ENCODE data around the gene ZNF846.
"Not testable (repeated sequence)": the region's sequence is repeated elsewhere in the genome, so short reads cannot be mapped to it uniquely, and the experiment has no call there.

The ZNF846 gene

DNA sequence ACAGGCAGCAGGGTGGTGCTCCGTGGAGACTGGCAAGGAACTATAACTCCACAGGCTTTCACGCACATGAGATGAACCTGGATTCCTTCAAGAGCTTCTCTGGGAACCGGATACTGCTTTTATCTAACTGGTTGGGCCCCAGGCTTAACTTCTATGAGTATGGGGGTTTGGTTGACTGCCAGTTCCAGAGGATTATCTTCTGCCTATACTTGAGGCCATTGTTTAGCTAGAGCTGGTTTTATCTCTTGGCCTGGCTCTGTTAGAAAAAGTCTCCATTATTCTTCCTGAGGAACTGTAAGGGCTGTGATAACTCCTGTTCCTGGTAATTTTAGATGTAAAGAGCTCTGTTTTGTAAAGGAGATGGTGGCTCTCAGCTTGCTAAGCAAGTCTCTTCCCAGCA lies 40.9 kb downstream of the ZNF846 start:
- intact Hi-C loops (cut with DNase I; ENCODE audit: low total_unique reads): no loop called here
- no peak for DNase-seq

GRCh38 chr19:9725508-9726201 lies 42.9 kb downstream of the ZNF846 start:
- H3K36me3 ChIP-seq; DNase-seq; H3K27ac ChIP-seq; H3K27me3 ChIP-seq; intact Hi-C loops (cut with DNase I; ENCODE audit: low total_unique reads); H3K4me1 ChIP-seq; H3K4me3 ChIP-seq: not testable (repeated sequence)
- peaks cover 0 to 15% (median 0%) of the 10 kb centered on the region in 3 donors for H3K9me3 ChIP-seq

More for the DNA sequence above, 40.9 kb downstream of the ZNF846 start:
- no peak overlapping the region for H3K4me3 ChIP-seq
- TF ChIP-seq, protein P1, sequence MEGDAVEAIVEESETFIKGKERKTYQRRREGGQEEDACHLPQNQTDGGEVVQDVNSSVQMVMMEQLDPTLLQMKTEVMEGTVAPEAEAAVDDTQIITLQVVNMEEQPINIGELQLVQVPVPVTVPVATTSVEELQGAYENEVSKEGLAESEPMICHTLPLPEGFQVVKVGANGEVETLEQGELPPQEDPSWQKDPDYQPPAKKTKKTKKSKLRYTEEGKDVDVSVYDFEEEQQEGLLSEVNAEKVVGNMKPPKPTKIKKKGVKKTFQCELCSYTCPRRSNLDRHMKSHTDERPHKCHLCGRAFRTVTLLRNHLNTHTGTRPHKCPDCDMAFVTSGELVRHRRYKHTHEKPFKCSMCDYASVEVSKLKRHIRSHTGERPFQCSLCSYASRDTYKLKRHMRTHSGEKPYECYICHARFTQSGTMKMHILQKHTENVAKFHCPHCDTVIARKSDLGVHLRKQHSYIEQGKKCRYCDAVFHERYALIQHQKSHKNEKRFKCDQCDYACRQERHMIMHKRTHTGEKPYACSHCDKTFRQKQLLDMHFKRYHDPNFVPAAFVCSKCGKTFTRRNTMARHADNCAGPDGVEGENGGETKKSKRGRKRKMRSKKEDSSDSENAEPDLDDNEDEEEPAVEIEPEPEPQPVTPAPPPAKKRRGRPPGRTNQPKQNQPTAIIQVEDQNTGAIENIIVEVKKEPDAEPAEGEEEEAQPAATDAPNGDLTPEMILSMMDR (IDR thresholded peaks at IDR 0.05): no peak
- H3K9me3 ChIP-seq: peaks cover 0 to 15% (median 0%) of the 10 kb centered on the region in 3 donors
- no peaks in the 10 kb centered on the region for H3K4me1 ChIP-seq
- no peaks in the 10 kb centered on the region for H3K36me3 ChIP-seq
- H3K27ac ChIP-seq: no peak overlapping the region
- H3K27me3 ChIP-seq: no peaks in the 10 kb centered on the region

- Histone ChIP-seq H3K4me3 (no peak overlapping the region), H3K9me3 (peaks cover 0 to 15% (median 0%) of the 10 kb centered on the region in 3 donors), H3K36me3 (no peaks in the 10 kb centered on the region), H3K27me3 (no peaks in the 10 kb centered on the region), H3K27ac (no peak overlapping the region), H3K4me1 (no peaks in the 10 kb centered on the region)
- TF ChIP-seq, protein P1 (IDR thresholded peaks at IDR 0.05): no peak
- intact Hi-C loops (cut with DNase I; ENCODE audit: low total_unique reads): no loop called here
- no peak for DNase-seq
These were observed 44.4 kb downstream of the ZNF846 start for GRCh38 chr19:9724157-9724556.

- no peak overlapping the region for H3K27ac ChIP-seq
- TF ChIP-seq, protein P1 (IDR thresholded peaks at IDR 0.05): no peak
- H3K9me3 ChIP-seq: peaks cover 0 to 15% (median 0%) of the 10 kb centered on the region in 3 donors
- no peak overlapping the region for H3K4me3 ChIP-seq
- no peaks in the 10 kb centered on the region for H3K36me3 ChIP-seq
- intact Hi-C loops (cut with DNase I; ENCODE audit: low total_unique reads): no loop called here
- no peak for DNase-seq
- H3K4me1 ChIP-seq: no peaks in the 10 kb centered on the region
- H3K27me3 ChIP-seq: no peaks in the 10 kb centered on the region
These were observed 46.7 kb downstream of the ZNF846 start for GRCh38 chr19:9721861-9722260.

DNA sequence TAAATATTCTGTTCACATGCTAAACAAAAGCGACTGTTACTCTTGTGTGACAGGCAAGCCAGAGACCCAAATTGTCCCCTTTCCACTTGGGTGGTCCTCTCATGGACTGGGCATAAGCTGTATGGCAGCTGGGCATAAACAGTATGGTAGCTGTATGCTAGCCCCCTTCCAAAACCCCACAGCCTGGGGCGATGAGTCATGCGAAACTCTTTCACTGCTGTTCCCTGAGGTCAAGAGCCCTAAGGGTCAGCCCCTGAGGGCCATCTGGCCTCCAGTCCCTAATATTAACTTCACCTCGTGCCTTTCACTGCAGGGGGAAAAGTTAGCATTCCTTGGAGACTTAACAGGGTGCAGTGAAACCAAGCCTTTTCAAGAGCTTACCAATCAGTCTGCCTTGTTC lies 48.0 kb downstream of the ZNF846 start:
- intact Hi-C loops (cut with DNase I; ENCODE audit: low total_unique reads): no loop called here
- H3K36me3 ChIP-seq: no peaks in the 10 kb centered on the region

GRCh38 chr19:9711815-9712214 lies 56.7 kb downstream of the ZNF846 start:
- intact Hi-C loops (cut with DNase I; ENCODE audit: low total_unique reads): no loop called here
- Histone ChIP-seq H3K27ac (no peak overlapping the region), H3K27me3 (no peaks in the 10 kb centered on the region), H3K4me1 (no peaks in the 10 kb centered on the region), H3K4me3 (no peak overlapping the region), H3K9me3 (peaks cover 0 to 21% (median 12%) of the 10 kb centered on the region in 3 donors), H3K36me3 (no peaks in the 10 kb centered on the region)
- DNase-seq: no peak
- TF ChIP-seq, protein P1 (IDR thresholded peaks at IDR 0.05): no peak

More for the DNA sequence above, 48.0 kb downstream of the ZNF846 start:
- H3K27me3 ChIP-seq: no peaks in the 10 kb centered on the region
- no peak overlapping the region for H3K4me3 ChIP-seq
- no peaks in the 10 kb centered on the region for H3K4me1 ChIP-seq
- H3K9me3 ChIP-seq: peaks cover 0 to 15% (median 0%) of the 10 kb centered on the region in 3 donors
- TF ChIP-seq, protein P1 (IDR thresholded peaks at IDR 0.05): no peak
- DNase-seq: no peak
- H3K27ac ChIP-seq: no peak overlapping the region
